Middle frontal gyrus (tissue), 1 donor: Measurements from ENCODE around the gene GCLC.

ENCODE experiments used
- DNase-seq: peaks from one replicate; pipeline ENCODE4 v3.0.0-alpha.2; 2015; ENCODE audit warnings: low spot score; ENCODE audit errors: extremely low spot score

The GCLC gene

DNA sequence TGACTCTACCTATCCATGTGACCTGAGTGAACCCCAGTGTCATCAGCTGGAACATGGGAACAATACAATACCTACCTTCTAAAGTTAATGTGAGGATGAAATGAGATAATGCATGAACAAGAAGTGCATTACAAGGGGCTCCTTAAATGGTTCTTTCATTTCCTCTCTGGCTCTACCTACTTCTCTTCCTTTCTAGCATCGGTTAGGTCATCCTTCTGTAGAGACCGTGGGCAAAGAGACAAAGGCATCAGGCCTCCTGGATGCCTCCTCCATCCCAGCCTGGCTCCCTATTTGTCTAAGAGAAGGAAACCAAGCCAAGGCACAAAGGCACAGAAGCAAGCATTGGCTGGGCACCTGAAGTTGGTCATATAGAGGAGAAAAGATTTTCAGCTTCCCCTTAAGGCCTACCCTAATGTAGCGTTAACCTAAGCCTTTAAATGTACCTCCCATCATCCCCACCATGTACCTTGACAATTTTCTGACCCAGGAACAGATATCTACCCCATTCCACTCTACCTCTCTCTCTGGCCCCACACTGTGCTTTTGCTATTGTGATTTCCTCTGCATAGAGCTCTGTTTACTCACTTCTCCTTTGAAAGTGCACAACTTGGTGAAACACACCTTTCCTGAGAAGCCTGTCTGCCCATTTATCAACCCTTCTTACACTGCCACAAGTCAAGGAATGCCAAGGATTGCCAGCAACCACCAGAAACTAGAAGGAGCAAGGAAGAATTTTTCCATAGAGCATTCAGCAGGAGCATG is 86.6 kb downstream of the GCLC start:
- no peak for DNase-seq

DNA sequence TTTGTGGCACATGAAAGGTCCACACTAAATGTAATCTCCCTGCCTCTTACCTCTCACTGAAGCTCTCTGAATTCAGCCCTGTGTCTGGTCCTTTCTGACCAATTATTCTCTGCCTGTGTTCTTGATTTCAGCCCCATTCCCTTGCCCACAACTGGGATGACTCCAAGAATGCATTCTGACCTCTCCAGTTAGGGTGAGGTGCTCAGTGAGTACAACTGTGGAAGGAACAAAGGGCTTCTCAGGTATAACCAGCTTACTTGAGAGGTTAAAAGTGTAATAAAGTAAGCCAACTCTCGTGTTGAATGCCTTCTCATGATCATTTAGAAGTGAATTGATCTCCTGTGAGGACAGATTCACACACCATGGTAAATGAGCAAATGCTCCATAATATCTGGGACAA is 88.1 kb downstream of the GCLC start:
- DNase-seq: no peak

DNA sequence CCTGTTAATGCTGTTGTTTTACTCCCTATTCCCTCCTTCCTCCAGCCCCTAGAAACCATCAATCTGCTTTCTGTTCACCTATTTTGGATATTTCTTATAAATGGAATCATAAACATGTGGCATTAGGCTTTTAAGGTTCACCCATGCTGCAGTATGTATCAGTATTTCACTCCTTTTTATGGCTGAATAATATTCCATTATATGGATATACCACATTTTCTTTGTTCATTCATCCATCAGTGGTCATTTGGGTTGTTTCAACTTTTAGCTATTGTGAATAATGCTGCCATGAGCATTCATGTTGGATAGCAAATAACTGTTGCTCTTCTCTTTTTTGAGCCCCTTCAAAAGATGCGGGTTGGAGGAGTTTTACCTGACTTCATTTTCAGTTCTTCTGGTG is 89.2 kb downstream of the GCLC start:
- no peak for DNase-seq

- no peak for DNase-seq
Measured at GRCh38 chr6:53451165-53451564, 93.7 kb downstream of the GCLC start.

DNA sequence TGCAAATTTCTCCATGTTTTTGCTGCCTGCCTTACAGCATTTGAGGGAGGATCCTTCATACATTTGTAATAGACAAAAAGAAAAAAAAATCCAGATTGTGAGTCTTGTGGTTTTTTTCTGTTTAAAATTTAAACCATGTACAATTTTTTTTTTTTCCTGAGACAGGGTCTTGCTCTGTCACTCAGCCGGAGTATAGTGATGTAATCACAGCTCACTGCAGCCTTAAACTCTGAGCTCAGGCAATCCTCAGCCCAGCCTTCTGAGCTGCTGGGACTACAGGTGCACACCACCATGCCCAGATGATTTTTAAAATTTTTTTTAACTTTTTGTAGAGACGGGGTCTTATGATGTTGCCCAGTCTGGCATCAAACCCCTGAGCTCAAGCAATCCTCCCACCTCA is 97.0 kb downstream of the GCLC start:
- DNase-seq: no peak
